Parathyroid adenoma (tissue), 2 donors: Measurements from ENCODE around the gene PIGH.
A peak's percentile ranks its signal among the peaks of the same experiment; 100 is the strongest.

Source experiments
- H2AFZ ChIP-seq: fragments of 300-600 bp; sonication (generic); one replicate; pipeline ENCODE4 v1.7.0; 2017; ENCODE audit warnings: antibody characterized with exemption, mild to moderate bottlenecking
- H3K27ac ChIP-seq: fragments of 300-600 bp; sonication (generic); one replicate; pipeline ENCODE4 v1.7.0; 2017
- H3K27me3 ChIP-seq: fragments of 300-600 bp; sonication (generic); one replicate; pipeline ENCODE4 v1.7.0; 2017; ENCODE audit warnings: low read length; ENCODE audit not compliant: control insufficient read depth, insufficient read depth
- H3K36me3 ChIP-seq: fragments of 300-600 bp; sonication (generic); one replicate; pipeline ENCODE4 v1.7.0; 2017; ENCODE audit warnings: low read length; ENCODE audit not compliant: control insufficient read depth, insufficient read depth
- H3K4me1 ChIP-seq: fragments of 300-600 bp; sonication (generic); one replicate; pipeline ENCODE4 v1.7.0; 2017; ENCODE audit warnings: control low read depth
- H3K4me2 ChIP-seq: fragments of 300-600 bp; sonication (generic); one replicate; pipeline ENCODE4 v1.7.0; 2017; ENCODE audit warnings: low read length
- H3K4me3 ChIP-seq: fragments of 300-600 bp; sonication (generic); one replicate; pipeline ENCODE4 v1.7.0; 2017; ENCODE audit warnings: low read depth, low read length
- H3K79me2 ChIP-seq: fragments of 300-600 bp; sonication (generic); one replicate; pipeline ENCODE4 v1.7.0; 2017; ENCODE audit warnings: control low read depth
- H3K9ac ChIP-seq: fragments of 300-600 bp; sonication (generic); one replicate; pipeline ENCODE4 v1.7.0; 2017; ENCODE audit warnings: mild to moderate bottlenecking
- H3K9me3 ChIP-seq: fragments of 300-600 bp; sonication (generic); one replicate; pipeline ENCODE4 v1.7.0; 2017; ENCODE audit warnings: low read length; ENCODE audit not compliant: control insufficient read depth
- TF ChIP-seq, protein P1 (sequence below): fragments of 300-600 bp; sonication (generic); IDR thresholded peaks from one replicate; pipeline ENCODE4 v1.7.0; 2017; ENCODE audit warnings: antibody characterized with exemption, mild to moderate bottlenecking
- donor health status: primary hyperparathyroidism.

The PIGH gene

DNA sequence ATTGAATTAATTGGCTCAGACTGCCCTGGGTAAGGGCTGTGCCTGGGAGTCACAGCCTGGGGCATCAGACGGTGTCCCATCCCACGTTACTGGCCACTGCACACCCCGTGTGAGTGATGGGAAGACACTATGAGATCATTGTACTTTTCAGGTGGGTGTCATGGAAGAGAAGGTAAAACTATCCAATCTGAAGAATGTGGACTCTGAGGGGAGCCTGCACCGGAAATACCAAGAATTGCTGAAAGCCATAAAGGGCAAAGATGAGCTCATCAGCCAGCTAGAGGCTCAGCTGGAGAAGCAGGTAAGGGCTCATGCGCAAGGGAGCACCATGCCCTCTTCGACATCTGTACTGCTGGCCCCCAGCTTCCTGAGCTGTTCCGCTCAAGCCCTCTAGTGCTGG lies 43.0 kb downstream of the PIGH start:
- Histone ChIP-seq H3K4me2 (no peak overlapping the region), H3K9ac (no peak overlapping the region), H2AFZ (no peak overlapping the region), H3K36me3 (no peaks in the 10 kb centered on the region), H3K9me3 (no peaks in the 10 kb centered on the region), H3K79me2 (peaks cover 2% of the 10 kb centered on the region), H3K4me1 (peaks cover 10% of the 10 kb centered on the region), H3K27me3 (no peaks in the 10 kb centered on the region), H3K4me3 (no peak overlapping the region), H3K27ac (no peak overlapping the region)
- TF ChIP-seq, protein P1, sequence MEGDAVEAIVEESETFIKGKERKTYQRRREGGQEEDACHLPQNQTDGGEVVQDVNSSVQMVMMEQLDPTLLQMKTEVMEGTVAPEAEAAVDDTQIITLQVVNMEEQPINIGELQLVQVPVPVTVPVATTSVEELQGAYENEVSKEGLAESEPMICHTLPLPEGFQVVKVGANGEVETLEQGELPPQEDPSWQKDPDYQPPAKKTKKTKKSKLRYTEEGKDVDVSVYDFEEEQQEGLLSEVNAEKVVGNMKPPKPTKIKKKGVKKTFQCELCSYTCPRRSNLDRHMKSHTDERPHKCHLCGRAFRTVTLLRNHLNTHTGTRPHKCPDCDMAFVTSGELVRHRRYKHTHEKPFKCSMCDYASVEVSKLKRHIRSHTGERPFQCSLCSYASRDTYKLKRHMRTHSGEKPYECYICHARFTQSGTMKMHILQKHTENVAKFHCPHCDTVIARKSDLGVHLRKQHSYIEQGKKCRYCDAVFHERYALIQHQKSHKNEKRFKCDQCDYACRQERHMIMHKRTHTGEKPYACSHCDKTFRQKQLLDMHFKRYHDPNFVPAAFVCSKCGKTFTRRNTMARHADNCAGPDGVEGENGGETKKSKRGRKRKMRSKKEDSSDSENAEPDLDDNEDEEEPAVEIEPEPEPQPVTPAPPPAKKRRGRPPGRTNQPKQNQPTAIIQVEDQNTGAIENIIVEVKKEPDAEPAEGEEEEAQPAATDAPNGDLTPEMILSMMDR, result no peak

DNA sequence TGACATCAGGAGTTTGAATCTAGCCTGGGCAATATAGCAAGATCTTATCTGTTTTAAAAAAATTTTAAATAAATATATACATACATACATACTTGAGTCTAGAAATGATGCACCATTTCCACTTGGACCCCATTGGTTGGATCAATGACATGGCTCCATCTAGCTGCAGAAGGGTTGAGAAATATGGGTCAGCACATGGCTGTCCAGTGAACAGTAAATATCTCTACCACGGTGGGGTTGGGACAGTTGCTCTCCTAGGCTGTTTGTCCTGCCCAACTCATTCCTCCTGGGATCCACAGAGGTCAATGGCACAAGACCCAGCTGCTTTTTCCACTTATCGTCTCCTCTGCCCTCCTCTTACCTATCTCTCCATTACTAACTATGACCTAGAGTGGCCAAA lies 43.4 kb downstream of the PIGH start:
- Histone ChIP-seq H3K36me3 (no peaks in the 10 kb centered on the region), H3K27me3 (no peaks in the 10 kb centered on the region), H3K4me3 (no peak overlapping the region), H2AFZ (no peak overlapping the region), H3K9me3 (no peaks in the 10 kb centered on the region), H3K9ac (no peak overlapping the region), H3K4me2 (no peak overlapping the region), H3K4me1 (peaks cover 10% of the 10 kb centered on the region), H3K79me2 (peaks cover 2% of the 10 kb centered on the region), H3K27ac (no peak overlapping the region)
- TF ChIP-seq, protein P1, result no peak

DNA sequence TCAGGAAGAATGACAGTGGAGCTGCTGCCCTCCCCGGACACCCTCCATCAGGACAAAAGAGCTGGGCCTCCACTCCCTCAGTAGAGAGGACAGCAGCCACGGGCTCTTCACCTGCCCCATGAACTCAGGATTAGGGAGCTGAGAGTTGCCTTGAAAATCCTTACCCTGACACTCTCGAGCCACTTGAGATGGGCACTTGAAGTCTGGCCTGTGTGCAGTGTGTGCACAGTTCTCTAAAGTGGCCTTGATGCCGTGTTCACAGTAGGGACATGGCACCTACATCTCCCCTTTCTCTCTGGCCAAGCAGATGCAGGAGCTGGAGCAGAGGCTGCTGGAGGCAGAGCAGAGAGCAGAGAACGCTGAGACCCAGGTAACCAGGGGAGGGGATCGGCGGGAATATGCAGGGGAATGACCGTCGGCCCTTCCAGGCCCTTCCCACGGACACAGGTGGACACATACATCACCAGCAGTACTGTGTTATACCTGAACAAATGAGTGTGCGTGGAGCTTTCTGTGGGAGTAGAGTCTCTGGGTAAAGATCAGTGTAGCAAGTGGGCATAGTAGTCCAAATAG lies 44.5 kb downstream of the PIGH start:
- Histone ChIP-seq H3K36me3 (no peaks in the 10 kb centered on the region), H3K4me1 (peaks cover 10% of the 10 kb centered on the region), H3K4me2 (no peak overlapping the region), H2AFZ (no peak overlapping the region), H3K27me3 (no peaks in the 10 kb centered on the region), H3K9ac (no peak overlapping the region), H3K4me3 (no peak overlapping the region), H3K79me2 (peaks cover 2% of the 10 kb centered on the region), H3K27ac (no peak overlapping the region), H3K9me3 (no peaks in the 10 kb centered on the region)
- TF ChIP-seq, protein P1, result no peak

DNA sequence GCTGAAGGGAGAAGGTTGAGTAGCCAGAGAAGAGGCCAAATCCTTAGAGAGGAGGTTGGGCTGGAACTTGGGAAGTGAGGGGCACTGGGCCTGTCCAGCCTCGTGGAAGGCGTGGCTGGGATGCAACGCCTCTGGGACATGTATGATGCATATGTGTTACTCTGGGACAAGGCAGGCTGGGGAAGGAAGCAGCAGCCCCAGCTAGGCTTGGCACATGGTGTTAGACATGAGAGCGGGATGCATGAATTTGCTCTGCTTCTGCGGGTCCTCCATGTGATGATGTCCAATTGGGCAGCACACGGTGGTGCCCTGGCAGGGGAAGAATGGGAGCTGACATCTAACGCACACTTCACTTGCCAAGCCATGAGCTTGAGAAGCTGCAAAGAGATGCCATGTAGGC lies 45.7 kb downstream of the PIGH start:
- Histone ChIP-seq H3K27me3 (no peaks in the 10 kb centered on the region), H3K9me3 (no peaks in the 10 kb centered on the region), H3K79me2 (peaks cover 2% of the 10 kb centered on the region), H3K9ac (no peak overlapping the region), H2AFZ (no peak overlapping the region), H3K27ac (no peak overlapping the region), H3K4me1 (peaks cover 10% of the 10 kb centered on the region), H3K4me2 (no peak overlapping the region), H3K4me3 (no peak overlapping the region), H3K36me3 (no peaks in the 10 kb centered on the region)
- TF ChIP-seq, protein P1, result no peak

DNA sequence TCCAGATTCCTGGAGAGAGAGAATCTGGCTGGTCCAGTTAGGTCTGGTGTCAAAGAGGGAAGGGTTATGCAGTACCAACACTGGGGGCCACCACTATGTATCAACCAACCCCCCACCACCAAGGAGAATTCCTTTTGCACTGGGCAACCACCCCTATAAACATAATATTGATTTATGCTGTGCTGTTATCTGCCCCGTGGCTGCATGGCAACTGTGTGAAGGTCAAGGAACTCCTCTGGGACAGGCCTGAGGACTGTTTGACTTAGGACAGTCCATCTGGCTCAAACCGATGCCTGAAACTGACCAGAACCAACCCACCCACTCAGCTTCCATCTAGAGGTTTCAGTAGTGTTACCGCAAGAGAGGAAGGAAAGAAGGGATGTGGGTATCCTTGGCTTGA lies 46.5 kb downstream of the PIGH start:
- Histone ChIP-seq H3K4me1 (peaks cover 10% of the 10 kb centered on the region), H3K27ac (peak overlapping the region; percentile 52), H2AFZ (no peak overlapping the region), H3K4me2 (no peak overlapping the region), H3K4me3 (no peak overlapping the region), H3K79me2 (peaks cover 2% of the 10 kb centered on the region), H3K27me3 (no peaks in the 10 kb centered on the region), H3K9ac (no peak overlapping the region), H3K36me3 (no peaks in the 10 kb centered on the region), H3K9me3 (no peaks in the 10 kb centered on the region)
- TF ChIP-seq, protein P1, result no peak
